C4-2B (cell line): ENCODE measurements around the gene SLC27A1.

Experiments used
- H3K27ac ChIP-seq: fragments of 450-650 bp; 2 replicates; pipeline ENCODE4 v1.5.1; 2017
- CTCF ChIP-seq: fragments of 450-650 bp; conservative IDR thresholded peaks from 2 replicates; pipeline ENCODE4 v1.5.1; 2017; ENCODE audit warnings: mild to moderate bottlenecking
- ZFX ChIP-seq: fragments of 450-650 bp; IDR thresholded peaks from 2 replicates; pipeline ENCODE4 v1.6.1; 2017

The SLC27A1 gene

GRCh38 chr19:17481986-17482385, 11.7 kb downstream of the SLC27A1 start:
- H3K27ac ChIP-seq = no peak overlapping the region
- TF ChIP-seq CTCF (no peak), ZFX (no peak)

GRCh38 chr19:17482877-17483604, 12.7 kb downstream of the SLC27A1 start:
- no peak for TF ChIP-seq CTCF
- TF ChIP-seq ZFX = no peak
- no peak overlapping the region for H3K27ac ChIP-seq

GRCh38 chr19:17483605-17484002, 13.3 kb downstream of the SLC27A1 start:
- TF ChIP-seq ZFX (no peak), CTCF (no peak)
- no peak overlapping the region for H3K27ac ChIP-seq

GRCh38 chr19:17484520-17485185, 14.3 kb downstream of the SLC27A1 start:
- TF ChIP-seq CTCF (no peak), ZFX (no peak)
- H3K27ac ChIP-seq = no peak overlapping the region

- no peak overlapping the region for H3K27ac ChIP-seq
- no peak for TF ChIP-seq CTCF
- TF ChIP-seq ZFX = no peak
These were observed 16.4 kb downstream of the SLC27A1 start for GRCh38 chr19:17486545-17487240.

GRCh38 chr19:17487284-17488121, 17.2 kb downstream of the SLC27A1 start:
- no peak for TF ChIP-seq CTCF
- TF ChIP-seq ZFX = no peak

More at GRCh38 chr19:17487284-17488121, 17.2 kb downstream of the SLC27A1 start:
- no peak overlapping the region for H3K27ac ChIP-seq
